Measurements from ENCODE around the gene LCOR. TPM values are rescaled to one million over a fixed set of nuclear protein-coding genes. Genes with fewer than 3 reads are reported as not detected.

Gene LCOR
- polyA plus RNA-seq, 2 donors: 2.9 to 5.9 TPM

- H3K4me3 ChIP-seq (ENCODE audit: low read depth in 1 of 2, low read length in 2 of 2): no peak overlapping the region
- no peak overlapping the region for H3K27ac ChIP-seq (ENCODE audit: low read depth in 2 of 2, low read length in 1 of 2)
- H3K27me3 ChIP-seq (ENCODE audit: control insufficient read depth in 1 of 2, insufficient read depth in 2 of 2, low read length in 2 of 2): no peaks in the 10 kb centered on the region
- H3K4me1 ChIP-seq (ENCODE audit: control insufficient read depth in 2 of 2, insufficient read depth in 2 of 2, low read length in 1 of 2): no peaks in the 10 kb centered on the region
- 94 to 97% methylated on average over 7 of the region's 7 CpGs for WGBS, 2 donors
- H3K36me3 ChIP-seq (ENCODE audit: control insufficient read depth in 2 of 2, insufficient read depth in 2 of 2, low read length in 1 of 2): no peaks in the 10 kb centered on the region
- no peaks in the 10 kb centered on the region for H3K9me3 ChIP-seq (ENCODE audit: control insufficient read depth in 2 of 2, insufficient read depth in 1 of 2, low read depth in 1 of 2, low read length in 1 of 2)
Measured at GRCh38 chr10:96873756-96874467, 41.8 kb downstream of the LCOR start.

DNA sequence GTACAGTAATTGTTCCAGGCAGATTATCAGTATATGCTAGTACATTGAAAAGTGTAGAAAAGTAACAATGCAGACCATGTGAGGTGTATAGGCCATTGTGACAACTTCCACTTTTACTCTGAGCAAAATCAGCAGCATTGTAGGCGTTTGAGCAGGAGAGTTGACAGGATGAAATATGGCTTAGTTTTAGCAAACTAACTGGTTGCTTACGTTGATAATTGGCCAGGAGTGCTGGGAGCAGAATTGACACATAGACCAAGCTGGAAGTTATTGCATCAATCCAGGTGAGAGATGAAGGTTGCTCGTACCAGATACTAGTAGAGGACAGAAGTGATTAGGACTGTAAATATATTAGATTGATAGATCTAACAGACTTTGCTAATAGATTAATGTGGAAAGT is 46.0 kb downstream of the LCOR start:
- no peak overlapping the region for H3K4me3 ChIP-seq (ENCODE audit: low read depth in 1 of 2, low read length in 2 of 2)
- no peaks in the 10 kb centered on the region for H3K27me3 ChIP-seq (ENCODE audit: control insufficient read depth in 1 of 2, insufficient read depth in 2 of 2, low read length in 2 of 2)
- no peaks in the 10 kb centered on the region for H3K36me3 ChIP-seq (ENCODE audit: control insufficient read depth in 2 of 2, insufficient read depth in 2 of 2, low read length in 1 of 2)
- WGBS, 2 donors: 42 to 48% methylated on average over 3 of the region's 3 CpGs
- no peak overlapping the region for H3K27ac ChIP-seq (ENCODE audit: low read depth in 2 of 2, low read length in 1 of 2)
- no peaks in the 10 kb centered on the region for H3K9me3 ChIP-seq (ENCODE audit: control insufficient read depth in 2 of 2, insufficient read depth in 1 of 2, low read depth in 1 of 2, low read length in 1 of 2)
- H3K4me1 ChIP-seq (ENCODE audit: control insufficient read depth in 2 of 2, insufficient read depth in 2 of 2, low read length in 1 of 2): peaks cover 0 to 3% of the 10 kb centered on the region in 2 donors

GRCh38 chr10:96880575-96880974 is 48.5 kb downstream of the LCOR start:
- peaks cover 0 to 3% of the 10 kb centered on the region in 2 donors for H3K4me1 ChIP-seq (ENCODE audit: control insufficient read depth in 2 of 2, insufficient read depth in 2 of 2, low read length in 1 of 2)
- no peaks in the 10 kb centered on the region for H3K9me3 ChIP-seq (ENCODE audit: control insufficient read depth in 2 of 2, insufficient read depth in 1 of 2, low read depth in 1 of 2, low read length in 1 of 2)
- WGBS, 2 donors: 84 to 95% methylated on average over 2 of the region's 2 CpGs
- no peak overlapping the region for H3K4me3 ChIP-seq (ENCODE audit: low read depth in 1 of 2, low read length in 2 of 2)
- H3K27ac ChIP-seq (ENCODE audit: low read depth in 2 of 2, low read length in 1 of 2): no peak overlapping the region
- H3K36me3 ChIP-seq (ENCODE audit: control insufficient read depth in 2 of 2, insufficient read depth in 2 of 2, low read length in 1 of 2): no peaks in the 10 kb centered on the region
- H3K27me3 ChIP-seq (ENCODE audit: control insufficient read depth in 1 of 2, insufficient read depth in 2 of 2, low read length in 2 of 2): no peaks in the 10 kb centered on the region

DNA sequence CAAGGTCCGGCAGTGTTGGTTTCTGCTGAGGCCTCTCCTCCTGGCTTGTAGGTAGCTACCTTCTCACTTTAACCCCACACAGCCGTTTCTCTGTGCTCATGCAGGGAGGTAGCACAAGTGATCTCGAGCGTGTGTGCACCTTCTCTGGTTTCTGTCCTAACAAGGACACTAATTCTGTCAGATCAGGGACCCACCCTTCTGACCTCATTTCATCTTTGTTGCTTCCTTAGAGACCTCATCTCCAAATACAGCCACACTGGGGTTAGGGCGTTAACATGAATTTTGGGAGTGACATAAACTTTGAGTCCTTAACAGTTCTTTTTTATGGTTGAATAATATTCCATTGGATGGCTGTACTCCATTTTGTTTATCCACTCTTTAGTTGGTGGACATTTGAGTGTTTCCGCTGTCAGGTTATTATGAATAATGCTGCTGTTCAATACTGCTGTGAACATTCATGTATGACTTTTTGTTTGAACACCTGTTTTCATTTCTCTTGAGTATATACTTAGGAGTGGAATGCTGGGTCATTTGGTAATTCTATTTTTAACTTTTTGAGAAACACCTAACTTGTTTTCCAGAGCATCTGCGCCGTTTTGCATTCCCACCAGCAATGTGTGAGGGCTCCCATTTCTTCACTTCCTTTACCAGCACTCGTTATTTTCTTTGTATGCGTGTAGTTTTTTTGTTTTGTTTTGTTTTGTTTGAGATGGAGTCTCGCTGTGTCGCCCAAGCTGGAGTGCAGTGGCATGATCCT is 57.5 kb downstream of the LCOR start:
- Histone ChIP-seq H3K4me3 (ENCODE audit: low read depth in 1 of 2, low read length in 2 of 2) (no peak overlapping the region), H3K27ac (ENCODE audit: low read depth in 2 of 2, low read length in 1 of 2) (peak overlapping the region; percentile 66 to 77), H3K27me3 (ENCODE audit: control insufficient read depth in 1 of 2, insufficient read depth in 2 of 2, low read length in 2 of 2) (no peaks in the 10 kb centered on the region), H3K9me3 (ENCODE audit: control insufficient read depth in 2 of 2, insufficient read depth in 1 of 2, low read depth in 1 of 2, low read length in 1 of 2) (no peaks in the 10 kb centered on the region), H3K4me1 (ENCODE audit: control insufficient read depth in 2 of 2, insufficient read depth in 2 of 2, low read length in 1 of 2) (no peaks in the 10 kb centered on the region), H3K36me3 (ENCODE audit: control insufficient read depth in 2 of 2, insufficient read depth in 2 of 2, low read length in 1 of 2) (no peaks in the 10 kb centered on the region)
- WGBS, 2 donors: 73 to 89% methylated on average over 12 of the region's 12 CpGs

DNA sequence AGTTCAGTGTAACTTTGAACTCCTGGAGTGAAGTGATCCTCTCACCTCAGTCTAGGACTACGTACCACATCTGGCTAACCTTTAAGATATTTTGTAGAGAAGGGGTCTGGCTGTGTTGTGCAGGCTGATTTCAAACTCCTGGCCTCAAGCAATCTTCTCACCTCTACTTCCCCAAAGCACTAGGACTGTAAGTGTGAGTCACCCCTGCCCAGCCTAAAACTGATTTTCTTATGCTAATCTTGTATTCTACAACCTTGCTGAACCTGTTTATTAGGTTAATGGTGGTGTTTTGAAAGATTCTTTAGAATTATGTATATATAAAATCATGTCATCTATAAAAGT is 58.0 kb downstream of the LCOR start:
- H3K27ac ChIP-seq (ENCODE audit: low read depth in 2 of 2, low read length in 1 of 2): peak overlapping the region; percentile 66 to 77
- no peak overlapping the region for H3K4me3 ChIP-seq (ENCODE audit: low read depth in 1 of 2, low read length in 2 of 2)
- H3K36me3 ChIP-seq (ENCODE audit: control insufficient read depth in 2 of 2, insufficient read depth in 2 of 2, low read length in 1 of 2): no peaks in the 10 kb centered on the region
- no peaks in the 10 kb centered on the region for H3K4me1 ChIP-seq (ENCODE audit: control insufficient read depth in 2 of 2, insufficient read depth in 2 of 2, low read length in 1 of 2)
- H3K9me3 ChIP-seq (ENCODE audit: control insufficient read depth in 2 of 2, insufficient read depth in 1 of 2, low read depth in 1 of 2, low read length in 1 of 2): no peaks in the 10 kb centered on the region
- WGBS, 2 donors: 67 to 77% methylated on average over 1 of the region's 1 CpG
- no peaks in the 10 kb centered on the region for H3K27me3 ChIP-seq (ENCODE audit: control insufficient read depth in 1 of 2, insufficient read depth in 2 of 2, low read length in 2 of 2)

- WGBS, 2 donors: 58 to 79% methylated on average over 3 of the region's 3 CpGs
- peak overlapping the region in 1 of 2 donors; percentile 67 for H3K27ac ChIP-seq (ENCODE audit: low read depth in 2 of 2, low read length in 1 of 2)
- no peaks in the 10 kb centered on the region for H3K9me3 ChIP-seq (ENCODE audit: control insufficient read depth in 2 of 2, insufficient read depth in 1 of 2, low read depth in 1 of 2, low read length in 1 of 2)
- H3K4me3 ChIP-seq (ENCODE audit: low read depth in 1 of 2, low read length in 2 of 2): no peak overlapping the region
- H3K36me3 ChIP-seq (ENCODE audit: control insufficient read depth in 2 of 2, insufficient read depth in 2 of 2, low read length in 1 of 2): no peaks in the 10 kb centered on the region
- H3K4me1 ChIP-seq (ENCODE audit: control insufficient read depth in 2 of 2, insufficient read depth in 2 of 2, low read length in 1 of 2): no peaks in the 10 kb centered on the region
- no peaks in the 10 kb centered on the region for H3K27me3 ChIP-seq (ENCODE audit: control insufficient read depth in 1 of 2, insufficient read depth in 2 of 2, low read length in 2 of 2)
Measured at GRCh38 chr10:96890580-96890979, 58.5 kb downstream of the LCOR start.

DNA sequence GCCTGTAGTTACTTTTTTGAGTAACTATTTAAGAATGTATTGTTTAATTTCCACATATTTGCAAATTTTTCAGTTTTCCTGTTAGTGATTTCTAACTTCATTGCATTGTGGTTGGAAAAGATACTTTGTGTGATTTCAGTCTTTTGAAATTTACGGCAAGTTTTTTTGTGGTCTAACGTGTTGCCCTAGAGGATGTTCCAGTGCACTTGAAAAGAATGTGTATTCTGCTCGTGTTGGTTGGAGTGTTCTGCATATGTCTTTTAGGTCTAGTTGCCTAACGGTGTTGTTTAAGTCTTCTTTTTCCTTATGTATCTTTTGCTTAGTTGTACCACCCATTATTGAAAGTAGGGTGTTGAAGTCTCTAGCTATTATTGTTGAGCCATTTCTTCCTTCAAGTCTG is 59.7 kb downstream of the LCOR start:
- no peaks in the 10 kb centered on the region for H3K27me3 ChIP-seq (ENCODE audit: control insufficient read depth in 1 of 2, insufficient read depth in 2 of 2, low read length in 2 of 2)
- H3K4me3 ChIP-seq (ENCODE audit: low read depth in 1 of 2, low read length in 2 of 2): no peak overlapping the region
- WGBS, 2 donors: 76 to 86% methylated on average over 4 of the region's 4 CpGs
- no peaks in the 10 kb centered on the region for H3K4me1 ChIP-seq (ENCODE audit: control insufficient read depth in 2 of 2, insufficient read depth in 2 of 2, low read length in 1 of 2)
- no peaks in the 10 kb centered on the region for H3K36me3 ChIP-seq (ENCODE audit: control insufficient read depth in 2 of 2, insufficient read depth in 2 of 2, low read length in 1 of 2)
- H3K27ac ChIP-seq (ENCODE audit: low read depth in 2 of 2, low read length in 1 of 2): no peak overlapping the region
- no peaks in the 10 kb centered on the region for H3K9me3 ChIP-seq (ENCODE audit: control insufficient read depth in 2 of 2, insufficient read depth in 1 of 2, low read depth in 1 of 2, low read length in 1 of 2)

DNA sequence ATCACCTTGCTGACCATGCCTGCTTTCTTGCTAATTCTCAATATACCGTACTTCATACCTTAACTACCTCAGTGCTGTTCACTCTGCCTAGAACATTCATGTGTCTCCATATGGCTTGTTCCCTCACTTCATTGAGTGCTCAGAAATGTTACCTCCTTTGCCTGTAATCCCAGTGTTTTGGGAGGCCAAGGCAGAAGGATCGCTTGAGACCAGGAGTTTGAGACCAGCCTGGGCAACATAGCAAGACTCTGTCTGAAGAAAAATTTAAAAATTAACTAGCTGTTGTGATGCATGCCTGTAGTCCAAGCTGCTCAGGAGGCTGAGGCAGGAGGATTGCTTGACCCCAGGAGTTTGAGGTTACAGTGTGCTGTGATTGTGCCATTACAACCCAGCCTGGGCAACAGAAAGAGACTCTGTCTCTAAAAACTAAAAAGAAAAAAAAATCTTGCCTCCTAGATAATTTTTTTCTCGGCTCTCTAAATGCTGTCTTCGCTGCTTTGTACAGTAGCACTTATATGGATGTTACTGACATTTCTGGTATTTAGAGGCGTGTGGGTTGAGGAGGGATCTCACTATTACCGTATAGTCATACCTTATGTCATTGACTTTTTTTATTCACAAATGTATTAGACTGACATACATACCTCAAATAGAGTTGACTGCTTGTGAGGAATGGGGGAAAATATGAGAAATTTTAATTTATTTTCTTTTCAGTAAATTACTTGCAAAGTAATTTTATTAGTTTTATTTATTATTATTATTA is 63.7 kb downstream of the LCOR start:
- Histone ChIP-seq H3K36me3 (ENCODE audit: control insufficient read depth in 2 of 2, insufficient read depth in 2 of 2, low read length in 1 of 2) (no peaks in the 10 kb centered on the region), H3K9me3 (ENCODE audit: control insufficient read depth in 2 of 2, insufficient read depth in 1 of 2, low read depth in 1 of 2, low read length in 1 of 2) (no peaks in the 10 kb centered on the region), H3K4me1 (ENCODE audit: control insufficient read depth in 2 of 2, insufficient read depth in 2 of 2, low read length in 1 of 2) (no peaks in the 10 kb centered on the region), H3K27ac (ENCODE audit: low read depth in 2 of 2, low read length in 1 of 2) (no peak overlapping the region), H3K4me3 (ENCODE audit: low read depth in 1 of 2, low read length in 2 of 2) (no peak overlapping the region), H3K27me3 (ENCODE audit: control insufficient read depth in 1 of 2, insufficient read depth in 2 of 2, low read length in 2 of 2) (no peaks in the 10 kb centered on the region)
- WGBS, 2 donors: 93 to 96% methylated on average over 6 of the region's 6 CpGs

GRCh38 chr10:96896884-96897589 is 64.9 kb downstream of the LCOR start:
- H3K36me3 ChIP-seq (ENCODE audit: control insufficient read depth in 2 of 2, insufficient read depth in 2 of 2, low read length in 1 of 2): no peaks in the 10 kb centered on the region
- H3K4me1 ChIP-seq (ENCODE audit: control insufficient read depth in 2 of 2, insufficient read depth in 2 of 2, low read length in 1 of 2): no peaks in the 10 kb centered on the region
- no peak overlapping the region for H3K27ac ChIP-seq (ENCODE audit: low read depth in 2 of 2, low read length in 1 of 2)
- H3K27me3 ChIP-seq (ENCODE audit: control insufficient read depth in 1 of 2, insufficient read depth in 2 of 2, low read length in 2 of 2): no peaks in the 10 kb centered on the region
- no peaks in the 10 kb centered on the region for H3K9me3 ChIP-seq (ENCODE audit: control insufficient read depth in 2 of 2, insufficient read depth in 1 of 2, low read depth in 1 of 2, low read length in 1 of 2)
- WGBS, 2 donors: 32 to 54% methylated on average over 1 of the region's 1 CpG
- H3K4me3 ChIP-seq (ENCODE audit: low read depth in 1 of 2, low read length in 2 of 2): no peak overlapping the region

All from esophagus (tissue), 2 donors.